HG03469 (cell line): Measurements from ENCODE around the gene KIR2DL4.
"Not testable (repeated sequence)": the region's sequence is repeated elsewhere in the genome, so short reads cannot be mapped to it uniquely, and the experiment has no call there.

ENCODE experiments used
- ATAC-seq: cut with Tn5 transposase; IDR thresholded peaks from one replicate; pipeline ENCODE4 v1.9.1; 2021; ENCODE audit warnings: mild to moderate bottlenecking, moderate library complexity, moderate number of reproducible peaks; ENCODE audit not compliant: unreplicated experiment

KIR2DL4 gene

GRCh38 chr19:54803410-54803809, at the start of gene KIR2DL4:
KIR2DL4 (plus strand) TSS chr19:54803610; CDS start chr19:54803652, 42 bp downstream.
- no peak for ATAC-seq

GRCh38 chr19:54756204-54757110, 47.0 kb upstream of the KIR2DL4 start:
- not testable (repeated sequence) for ATAC-seq

GRCh38 chr19:54758577-54758976, 44.8 kb upstream of the KIR2DL4 start:
- not testable (repeated sequence) for ATAC-seq

DNA sequence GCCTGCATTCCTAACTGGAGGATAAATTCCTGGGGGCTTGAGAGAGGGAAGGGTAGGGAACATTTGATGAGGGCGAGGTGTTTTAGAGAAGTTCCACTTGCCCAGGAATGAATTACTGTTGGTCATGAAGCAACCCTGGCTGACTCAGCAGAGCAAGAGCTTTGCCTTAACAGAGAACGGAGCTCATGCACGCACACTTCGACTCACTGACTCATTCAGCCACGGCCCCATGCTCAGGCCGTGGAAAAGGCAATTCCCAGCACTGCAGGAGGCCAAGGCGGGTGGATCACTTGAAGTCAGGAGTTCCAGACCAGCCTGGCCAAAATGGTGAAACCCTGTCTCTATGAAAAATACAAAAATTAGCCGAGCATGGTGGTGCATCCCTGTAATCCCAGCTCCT, 39.2 kb upstream of the KIR2DL4 start:
- not testable (repeated sequence) for ATAC-seq

DNA sequence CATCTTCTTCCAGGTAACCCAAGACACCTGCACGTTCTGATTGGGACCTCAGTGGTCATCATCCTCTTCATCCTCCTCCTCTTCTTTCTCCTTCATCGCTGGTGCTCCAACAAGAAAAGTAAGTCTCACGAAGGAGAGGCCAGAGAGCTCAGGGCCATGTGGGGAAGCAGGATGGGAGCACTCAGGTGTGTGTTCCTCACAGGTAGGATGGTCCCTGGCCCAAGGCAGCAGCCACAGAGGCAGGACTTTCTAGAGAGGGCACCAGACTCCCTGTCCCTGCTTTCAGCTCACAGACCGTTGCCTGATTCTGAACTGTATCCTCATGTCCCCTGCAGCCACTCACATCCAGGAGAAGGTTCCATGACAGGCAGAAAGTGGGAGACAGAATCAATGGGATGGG, 36.9 kb upstream of the KIR2DL4 start:
- ATAC-seq: not testable (repeated sequence)

DNA sequence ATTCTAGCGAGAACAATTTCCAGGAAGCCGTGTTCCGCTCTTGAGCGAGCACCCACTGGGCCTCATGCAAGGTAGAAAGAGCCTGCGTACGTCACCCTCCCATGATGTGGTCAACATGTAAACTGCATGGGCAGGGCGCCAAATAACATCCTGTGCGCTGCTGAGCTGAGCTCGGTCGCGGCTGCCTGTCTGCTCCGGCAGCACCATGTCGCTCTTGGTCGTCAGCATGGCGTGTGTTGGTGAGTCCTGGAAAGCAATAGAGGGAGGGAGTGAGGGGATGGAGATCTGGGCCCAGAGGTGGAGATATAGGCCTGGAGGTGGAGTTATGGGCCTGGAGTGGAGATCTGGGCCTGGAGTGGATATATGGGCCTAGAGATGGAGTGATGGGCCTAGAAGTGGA, 33.8 kb upstream of the KIR2DL4 start, which contains the start of gene KIR2DL1:
Gene KIR2DL1 (plus strand): TSS at position 148 of the 400 bp plus-strand sequence. CDS start 58 bp downstream, at position 206.
- not testable (repeated sequence) for ATAC-seq

GRCh38 chr19:54770511-54770910, 32.9 kb upstream of the KIR2DL4 start:
- ATAC-seq: not testable (repeated sequence)

- ATAC-seq: not testable (repeated sequence)
Observed at GRCh38 chr19:54771018-54771960, 32.1 kb upstream of the KIR2DL4 start.

DNA sequence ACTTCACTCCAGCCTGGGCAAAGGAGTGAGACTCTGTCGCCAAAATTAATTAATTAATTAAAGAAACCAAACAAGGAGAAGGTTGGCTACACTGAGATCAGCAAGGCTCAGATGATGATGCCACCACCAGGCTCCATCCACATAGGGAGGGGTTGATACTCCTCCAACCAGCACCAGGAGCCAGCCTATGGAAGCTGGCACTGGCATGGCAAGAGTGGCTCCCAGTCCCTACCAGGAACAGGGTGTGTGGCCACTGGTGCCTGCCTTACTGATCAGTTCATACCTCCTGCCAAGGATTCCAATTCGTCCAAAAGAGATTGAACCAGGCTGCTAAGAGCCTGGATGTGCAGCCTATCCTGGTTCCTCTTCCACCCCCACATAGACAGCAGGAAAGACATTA, 30.7 kb upstream of the KIR2DL4 start:
- ATAC-seq: not testable (repeated sequence)

DNA sequence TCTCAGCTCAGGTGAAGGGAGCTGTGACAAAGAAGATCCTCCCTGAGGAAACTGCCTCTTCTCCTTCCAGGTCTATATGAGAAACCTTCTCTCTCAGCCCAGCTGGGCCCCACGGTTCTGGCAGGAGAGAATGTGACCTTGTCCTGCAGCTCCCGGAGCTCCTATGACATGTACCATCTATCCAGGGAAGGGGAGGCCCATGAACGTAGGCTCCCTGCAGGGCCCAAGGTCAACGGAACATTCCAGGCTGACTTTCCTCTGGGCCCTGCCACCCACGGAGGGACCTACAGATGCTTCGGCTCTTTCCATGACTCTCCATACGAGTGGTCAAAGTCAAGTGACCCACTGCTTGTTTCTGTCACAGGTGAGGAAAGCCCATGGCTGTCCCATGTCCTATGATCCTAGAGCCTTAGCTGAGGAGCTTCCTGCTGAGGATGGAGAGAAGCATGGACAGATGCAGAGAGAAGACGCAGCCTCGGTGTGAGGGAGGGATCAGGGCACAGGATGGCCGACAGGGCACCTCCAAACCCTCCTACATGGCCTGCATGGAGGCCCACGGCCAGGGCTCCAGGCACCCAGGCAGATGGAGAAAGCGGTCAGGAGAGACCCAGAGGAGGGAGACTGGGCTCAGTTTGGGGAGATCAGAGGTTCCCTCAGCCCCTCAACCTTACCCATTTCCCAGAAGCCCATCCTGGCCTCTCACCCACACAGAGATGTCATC, 28.2 kb upstream of the KIR2DL4 start:
- not testable (repeated sequence) for ATAC-seq

DNA sequence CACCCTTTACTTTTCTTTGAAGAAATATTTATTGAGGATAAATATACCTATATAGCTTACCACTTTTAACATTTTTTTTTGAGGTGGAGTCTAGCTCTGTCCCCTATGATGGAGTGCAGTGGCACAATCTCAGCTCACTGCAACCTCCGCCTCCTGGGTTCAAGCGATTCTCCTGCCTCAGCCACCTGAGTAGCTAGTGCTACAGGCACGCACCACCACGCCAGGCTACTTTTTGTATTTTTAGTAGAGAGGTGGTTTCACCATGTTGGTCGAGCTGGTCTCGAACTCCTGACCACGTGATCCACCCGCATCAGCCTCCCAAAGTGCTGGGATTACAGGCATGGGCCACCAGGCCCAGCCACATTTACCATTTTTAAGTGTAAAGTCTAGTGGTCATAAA, 27.6 kb upstream of the KIR2DL4 start:
- ATAC-seq: not testable (repeated sequence)

DNA sequence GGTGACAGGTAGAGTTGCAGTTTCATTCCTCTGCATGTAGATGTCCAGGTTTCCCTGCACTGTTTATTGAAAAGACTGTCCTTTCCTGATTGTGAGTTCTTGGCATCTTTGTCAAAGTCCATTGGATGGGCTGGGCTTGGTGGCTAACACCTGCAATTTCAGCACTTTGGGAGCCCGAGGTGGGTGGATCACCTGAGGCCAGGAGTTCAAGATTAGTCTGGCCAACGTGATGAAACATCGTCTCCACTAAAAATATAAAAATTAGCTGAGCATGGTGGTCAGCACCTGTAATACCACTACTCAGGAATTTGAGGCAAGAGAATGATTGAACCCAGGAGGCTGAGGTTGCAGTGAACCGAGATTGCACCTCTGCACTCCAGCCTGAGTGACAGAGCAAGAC, 25.6 kb upstream of the KIR2DL4 start:
- ATAC-seq: not testable (repeated sequence)

DNA sequence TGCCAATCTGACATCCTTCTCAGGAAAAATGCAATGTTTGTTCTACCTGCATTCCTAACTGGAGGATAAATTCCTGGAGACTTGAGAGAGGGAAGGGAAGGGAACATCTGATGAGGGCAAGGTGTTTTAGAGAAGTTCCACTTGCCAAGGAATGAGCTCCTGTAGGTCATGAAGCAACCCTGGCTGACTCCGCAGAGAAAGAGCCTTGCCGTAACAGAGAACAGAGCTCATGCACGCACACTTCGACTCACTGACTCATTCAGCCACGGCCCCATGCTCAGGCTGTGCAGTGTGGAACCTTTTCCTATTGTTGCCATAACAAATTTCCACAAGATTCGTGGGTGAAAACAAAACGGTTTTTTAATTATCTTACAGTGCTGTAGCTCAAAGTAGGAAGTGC, 24.5 kb upstream of the KIR2DL4 start:
- not testable (repeated sequence) for ATAC-seq

- not testable (repeated sequence) for ATAC-seq
Observed at GRCh38 chr19:54782916-54783315, 20.5 kb upstream of the KIR2DL4 start.

GRCh38 chr19:54786091-54786723, 17.2 kb upstream of the KIR2DL4 start:
- not testable (repeated sequence) for ATAC-seq

GRCh38 chr19:54788154-54788553, 15.3 kb upstream of the KIR2DL4 start:
- not testable (repeated sequence) for ATAC-seq

GRCh38 chr19:54790711-54791110, 12.7 kb upstream of the KIR2DL4 start:
- ATAC-seq: no peak

GRCh38 chr19:54791476-54791875, 11.9 kb upstream of the KIR2DL4 start:
- ATAC-seq: no peak

GRCh38 chr19:54792814-54793213, 10.6 kb upstream of the KIR2DL4 start:
- no peak for ATAC-seq

DNA sequence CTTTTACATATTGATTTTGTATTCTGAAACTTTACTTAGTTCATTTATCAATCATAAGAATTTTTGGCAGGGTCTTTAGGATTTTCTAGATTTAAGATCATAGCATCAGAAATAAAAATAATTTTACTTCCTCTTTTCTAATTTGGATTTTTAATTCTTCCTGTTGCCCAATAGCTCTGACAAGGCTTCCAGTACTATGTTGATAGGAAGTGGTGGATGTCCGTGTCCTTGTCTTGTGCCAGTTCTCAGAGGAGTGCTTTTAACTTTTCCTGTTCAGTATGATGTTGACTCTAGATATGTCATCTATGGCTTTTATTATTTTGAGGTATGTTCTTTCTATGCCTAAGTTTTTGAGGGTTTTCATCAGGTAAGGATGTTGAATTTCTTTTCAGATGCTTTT, 7.7 kb upstream of the KIR2DL4 start:
- ATAC-seq: no peak
